IMR-90 (cell line): Measurements from ENCODE around the gene C13orf46. TPM values are rescaled to one million over a fixed set of nuclear protein-coding genes. Genes with fewer than 3 reads are reported as not detected.

Experiments
- ATAC-seq: fragments of 200-7000 bp; cut with Tn5 transposase; 2 replicates; pipeline ENCODE4 v1.9.1; 2020; ENCODE audit warnings: low read depth, mild to moderate bottlenecking, moderate library complexity
- BruUV-seq: library from RNA; stranded (reverse); fragments of 400-500 nt; replicated peaks from 2 replicates; lab custom pipeline; 2021; lab: Mats Ljungman, UMichigan
- CTCF ChIA-PET: fragments of 300-600 bp; formaldehyde crosslinking; extraction: SDS; loops from one replicate; lab custom pipeline; 2021; ENCODE audit warnings: antibody characterized with exemption; lab: Yijun Ruan, JAX
- POLR2A ChIA-PET: fragments of 300-600 bp; sonication (Branson Sonifier 250); formaldehyde crosslinking; loops from one replicate; lab custom pipeline; 2022; ENCODE audit warnings: antibody characterized with exemption; ENCODE audit not compliant: unreplicated experiment; lab: Charles Lee
- DNase-seq: peaks from one replicate; pipeline ENCODE4 v3.0.0; 2013
- H2AFZ ChIP-seq: replicated peaks from 2 replicates; pipeline ENCODE3; 2013; ENCODE audit warnings: low read length, mild to moderate bottlenecking; ENCODE audit not compliant: poor library complexity
- H2AK5ac ChIP-seq: 2 replicates; pipeline ENCODE4 v1.6.1; 2013; ENCODE audit warnings: low read depth, low read length, inconsistent platforms
- H2AK9ac ChIP-seq: replicated peaks from 2 replicates; pipeline ENCODE3; 2013; ENCODE audit warnings: mild to moderate bottlenecking, low read depth, low read length, moderate library complexity; ENCODE audit not compliant: poor library complexity
- H2BK120ac ChIP-seq: 2 replicates; pipeline ENCODE4 v1.6.1; 2013; ENCODE audit warnings: low read depth, low read length, inconsistent platforms
- H2BK15ac ChIP-seq: 3 replicates; pipeline ENCODE4 v1.6.1; 2013; ENCODE audit warnings: low read depth, low read length, inconsistent platforms
- H2BK20ac ChIP-seq: 2 replicates; pipeline ENCODE4 v1.6.1; 2013; ENCODE audit warnings: low read depth, mild to moderate bottlenecking, inconsistent platforms, low read length, moderate library complexity
- H2BK5ac ChIP-seq: 2 replicates; pipeline ENCODE4 v1.6.1; 2013; ENCODE audit warnings: mild to moderate bottlenecking, low read depth, low read length, inconsistent platforms; ENCODE audit not compliant: poor library complexity, severe bottlenecking
- H3K14ac ChIP-seq: replicated peaks from 2 replicates; pipeline ENCODE4 v1.6.1; 2013; ENCODE audit warnings: low read depth, low read length, inconsistent platforms
- H3K18ac ChIP-seq: 2 replicates; pipeline ENCODE4 v1.6.1; 2013; ENCODE audit warnings: low read depth, low read length, control low read depth
- H3K23ac ChIP-seq: 2 replicates; pipeline ENCODE4 v1.6.1; 2013; ENCODE audit warnings: low read depth, low read length, inconsistent platforms
- H3K27ac ChIP-seq: 2 replicates; pipeline ENCODE4 v1.5.1; 2013; ENCODE audit warnings: mild to moderate bottlenecking, control low read depth, low read length; ENCODE audit not compliant: insufficient read depth
- H3K27me3 ChIP-seq: 2 replicates; pipeline ENCODE4 v1.6.1; 2013; ENCODE audit warnings: low read length; ENCODE audit not compliant: control insufficient read depth, insufficient read depth
- H3K36me3 ChIP-seq: 2 replicates; pipeline ENCODE4 v1.6.1; 2013; ENCODE audit warnings: low read length, mixed read lengths; ENCODE audit not compliant: control insufficient read depth, insufficient read depth
- H3K4ac ChIP-seq: 2 replicates; pipeline ENCODE4 v1.6.1; 2013; ENCODE audit warnings: low read depth, low read length, inconsistent platforms
- H3K4me1 ChIP-seq: 2 replicates; pipeline ENCODE4 v1.6.1; 2013; ENCODE audit warnings: low read length, mixed read lengths; ENCODE audit not compliant: control insufficient read depth, insufficient read depth
- H3K4me2 ChIP-seq: 2 replicates; pipeline ENCODE4 v1.6.1; 2013; ENCODE audit warnings: low read depth, mild to moderate bottlenecking, control low read depth, low read length, moderate library complexity
- H3K4me3 ChIP-seq: 2 replicates; pipeline ENCODE4 v1.5.1; 2013; ENCODE audit warnings: low read depth, mild to moderate bottlenecking, control low read depth, low read length, moderate library complexity; ENCODE audit not compliant: insufficient read depth
- H3K56ac ChIP-seq: 2 replicates; pipeline ENCODE4 v1.6.1; 2013; ENCODE audit warnings: low read length, inconsistent platforms; ENCODE audit not compliant: insufficient read depth; ENCODE audit errors: extremely low read depth
- H3K79me1 ChIP-seq, 2 experiments: 2 replicates each; pipeline ENCODE4 v1.6.1; 2013; ENCODE audit warnings: low read length in 2 of 2, inconsistent platforms in 1 of 2, low read depth in 1 of 2
- H3K9ac ChIP-seq: 2 replicates; pipeline ENCODE4 v1.6.1; 2013; ENCODE audit warnings: low read depth, low read length, control low read depth
- H3K9me1 ChIP-seq: 2 replicates; pipeline ENCODE4 v1.6.1; 2013; ENCODE audit warnings: low read length, inconsistent platforms; ENCODE audit not compliant: insufficient read depth
- H3K9me3 ChIP-seq: 2 replicates; pipeline ENCODE4 v1.6.1; 2013; ENCODE audit warnings: low read length; ENCODE audit not compliant: control insufficient read depth, insufficient read depth
- H4K20me1 ChIP-seq: 2 replicates; pipeline ENCODE4 v1.6.1; 2013; ENCODE audit warnings: low read length, inconsistent platforms; ENCODE audit not compliant: insufficient read depth
- H4K5ac ChIP-seq: 2 replicates; pipeline ENCODE4 v1.6.1; 2013; ENCODE audit warnings: mild to moderate bottlenecking, low read depth, low read length, control low read depth
- H4K8ac ChIP-seq, 2 experiments: 2 replicates each; pipeline ENCODE4 v1.6.1; 2013; ENCODE audit warnings: low read depth in 2 of 2, low read length in 2 of 2, control low read depth in 1 of 2, inconsistent platforms in 1 of 2
- H4K91ac ChIP-seq: 2 replicates; pipeline ENCODE4 v1.6.1; 2013; ENCODE audit warnings: low read depth, low read length, inconsistent platforms; ENCODE audit not compliant: insufficient read depth
- BHLHE40 ChIP-seq: fragments of 150-350 bp; IDR thresholded peaks from 2 replicates; pipeline ENCODE4 v1.6.1; 2016; ENCODE audit warnings: mild to moderate bottlenecking, low read depth, low read length
- CEBPB ChIP-seq: IDR thresholded peaks from 2 replicates; pipeline ENCODE4 v1.6.1; 2012; ENCODE audit warnings: low read depth, low read length, improper control_type of control experiment
- CHD1 ChIP-seq: IDR thresholded peaks from 2 replicates; pipeline ENCODE4 v1.6.1; 2012; ENCODE audit warnings: low read depth, low read length, improper control_type of control experiment
- CTCF ChIP-seq: conservative IDR thresholded peaks from 2 replicates; pipeline ENCODE4 v1.5.1; 2012; ENCODE audit warnings: mild to moderate bottlenecking, low read depth, low read length, improper control_type of control experiment
- ELK1 ChIP-seq: fragments of 150-350 bp; IDR thresholded peaks from 2 replicates; pipeline ENCODE4 v1.6.1; 2016; ENCODE audit warnings: low read depth, mild to moderate bottlenecking, low read length, moderate library complexity, borderline replicate concordance
- FOS ChIP-seq: fragments of 150-350 bp; IDR thresholded peaks from 2 replicates; pipeline ENCODE4 v1.6.1; 2016; ENCODE audit warnings: low read depth, low read length
- MAFK ChIP-seq: IDR thresholded peaks from 2 replicates; pipeline ENCODE4 v1.6.1; 2012; ENCODE audit warnings: low read depth, low read length, improper control_type of control experiment
- MAZ ChIP-seq: IDR thresholded peaks from 2 replicates; pipeline ENCODE4 v1.6.1; 2012; ENCODE audit warnings: low read depth, mild to moderate bottlenecking, low read length, improper control_type of control experiment, moderate library complexity, borderline replicate concordance
- MXI1 ChIP-seq: IDR thresholded peaks from 2 replicates; pipeline ENCODE4 v1.6.1; 2012; ENCODE audit warnings: low read depth, mild to moderate bottlenecking, low read length, moderate library complexity, borderline replicate concordance
- NFE2L2 ChIP-seq: fragments of 150-350 bp; IDR thresholded peaks from 2 replicates; pipeline ENCODE4 v1.6.1; 2016; ENCODE audit warnings: low read depth, mild to moderate bottlenecking, low read length
- POLR2A ChIP-seq: IDR thresholded peaks from 2 replicates; pipeline ENCODE4 v1.6.1; 2012; ENCODE audit warnings: mild to moderate bottlenecking, low read depth, low read length
- RAD21 ChIP-seq: IDR thresholded peaks from 2 replicates; pipeline ENCODE4 v1.6.1; 2012; ENCODE audit warnings: low read length, improper control_type of control experiment
- RCOR1 ChIP-seq: IDR thresholded peaks from 2 replicates; pipeline ENCODE4 v1.6.1; 2012; ENCODE audit warnings: mild to moderate bottlenecking, low read length, improper control_type of control experiment; ENCODE audit not compliant: insufficient replicate concordance
- RFX5 ChIP-seq: IDR thresholded peaks from 2 replicates; pipeline ENCODE4 v1.8.0; 2012; ENCODE audit warnings: low read depth, mild to moderate bottlenecking, low read length, moderate library complexity
- SMC3 ChIP-seq: fragments of 150-350 bp; IDR thresholded peaks from 2 replicates; pipeline ENCODE4 v1.6.1; 2016; ENCODE audit warnings: low read depth, mild to moderate bottlenecking, antibody characterized with exemption, low read length, moderate library complexity
- USF2 ChIP-seq: fragments of 150-350 bp; IDR thresholded peaks from 2 replicates; pipeline ENCODE4 v1.6.1; 2017; ENCODE audit warnings: mild to moderate bottlenecking, antibody characterized with exemption, low read length, low read depth
- WGBS, 2 experiments: methylation state at CpG; one replicate each; pipeline versions ENCODE4 v1.1.5 to v1.1.7; 2013; ENCODE audit warnings: missing lambda C conversion rate in 2 of 2; ENCODE audit not compliant: insufficient read length in 1 of 2; ENCODE audit errors: extremely low coverage in 2 of 2; 5-methylcytosine and 5-hydroxymethylcytosine counted together
- dilution Hi-C: fragments of 300-500 bp; cut with HindIII; formaldehyde crosslinking; loops from one replicate; pipeline ENCODE4 v1.14.3; 2018; ENCODE audit warnings: low sequenced_read_pairs; ENCODE audit not compliant: unreplicated experiment
- in situ Hi-C: fragments of 300-500 bp; cut with MboI; formaldehyde crosslinking; loops from 3 replicates; pipeline ENCODE4 v1.14.3; 2019; ENCODE audit warnings: low sequenced_read_pairs, inconsistent platforms, mixed read lengths
- intact Hi-C: fragments of 100-400 bp; cut with micrococcal nuclease; formaldehyde crosslinking; loops from 2 replicates; pipeline ENCODE4 v1.10.0; 2022
- polyA plus RNA-seq, 3 experiments: library from polyadenylated mRNA; depleted of rRNA; stranded (reverse); fragments of >200 nt; gene quantifications; 2 replicates each; pipeline ENCODE4 v1.2.3, GENCODE V29; 2012; ENCODE audit warnings: low replicate concordance in 1 of 3
- total RNA-seq: library from RNA; depleted of rRNA; stranded (reverse); fragments of >200 nt; gene quantifications from 2 replicates; pipeline ENCODE4 v1.2.3, GENCODE V29; 2012

Gene C13orf46
- total and polyA plus RNA-seq, 2 of the 4 experiments (the other 2 are of a cell fraction): under 0.01 to 2.1 TPM

GRCh38 chr13:114010401-114011101 is 36.7 kb upstream of the C13orf46 start:
- Histone ChIP-seq H2AK5ac (no peak overlapping the region; the same call in 1 of the 2 replicates), H3K36me3 (peaks cover 57% of the 10 kb centered on the region), H3K4me2 (no peak overlapping the region), H3K4ac (no peak overlapping the region), H3K23ac (no peak overlapping the region), H3K27me3 (no peaks in the 10 kb centered on the region), H3K56ac (no peak overlapping the region), H3K4me3 (no peak overlapping the region), H2BK5ac (no peak overlapping the region), H2BK120ac (no peak overlapping the region), H3K27ac (no peak overlapping the region), H2AK9ac (peak overlapping the region; percentile 72), H2BK15ac (no peak overlapping the region), H2AFZ (no peak overlapping the region), H3K79me1 (peaks cover 12 to 42% of the 10 kb centered on the region in 2 experiments), H3K14ac (no peak overlapping the region), H3K9me3 (no peaks in the 10 kb centered on the region), H3K4me1 (no peaks in the 10 kb centered on the region), H2BK20ac (no peak overlapping the region), H4K20me1 (peaks cover 12% of the 10 kb centered on the region), H3K9me1 (peaks cover 5% of the 10 kb centered on the region), H4K8ac (no peak overlapping the region), H4K91ac (no peak overlapping the region), H3K18ac (no peak overlapping the region), H3K9ac (no peak overlapping the region), H4K5ac (no peak overlapping the region)
- DNase-seq (no peak), ATAC-seq (no peak)
- WGBS, 2 experiments: 100% methylated on average over 4 of the region's 37 CpGs; no CpG with 5 or more reads in 1 of the 2 experiments
- no TSS peak for BruUV-seq
- no peak for TF ChIP-seq CEBPB
- TF ChIP-seq CTCF: no peak
- TF ChIP-seq USF2: no peak
- no peak for TF ChIP-seq RFX5
- TF ChIP-seq SMC3: no peak
- no peak for TF ChIP-seq FOS
- TF ChIP-seq POLR2A: no peak
- no peak for TF ChIP-seq RAD21
- TF ChIP-seq BHLHE40: no peak
- TF ChIP-seq MXI1: no peak
- no peak for TF ChIP-seq ELK1
- TF ChIP-seq NFE2L2: no peak
- no peak for TF ChIP-seq MAFK
- no peak for TF ChIP-seq RCOR1
- TF ChIP-seq CHD1: no peak
- TF ChIP-seq MAZ: no peak
- intact Hi-C loops: no loop called here
- dilution Hi-C loops: no loop called here
- in situ Hi-C loops: no loop called here
- ChIA-PET CTCF (no interaction called here), POLR2A (no interaction called here)
